A673 (cell line): ENCODE results near the gene SLX9. TPM values are rescaled to one million over a fixed set of nuclear protein-coding genes. Genes with fewer than 3 reads are reported as not detected.

Source experiments
- BruUV-seq: library from RNA; stranded (reverse); fragments of 400-500 nt; replicated peaks from 2 replicates; lab custom pipeline; 2021; lab: Mats Ljungman, UMichigan
- CTCF ChIA-PET: fragments of 300-600 bp; sonication (Branson Sonifier 250); formaldehyde crosslinking; loops from one replicate; lab custom pipeline; 2022; ENCODE audit warnings: antibody characterized with exemption; lab: Charles Lee
- POLR2A ChIA-PET: fragments of 300-600 bp; sonication (Branson Sonifier 250); formaldehyde crosslinking; loops from one replicate; lab custom pipeline; 2022; ENCODE audit warnings: antibody characterized with exemption; ENCODE audit not compliant: low non-redundant PET; lab: Charles Lee
- DNase-seq: peaks from one replicate; pipeline ENCODE4 v3.0.0-alpha.2; 2015; ENCODE audit warnings: low spot score
- H3K27ac ChIP-seq: fragments of 200-600 bp; sonication (generic); 2 replicates; pipeline ENCODE4 v1.5.1; 2016; ENCODE audit warnings: mixed run types, low read depth, mild to moderate bottlenecking, mixed read lengths, antibody characterized with exemption, low read length; ENCODE audit not compliant: poor library complexity, severe bottlenecking
- H3K27me3 ChIP-seq: fragments of 200-600 bp; sonication (generic); replicated peaks from 2 replicates; pipeline ENCODE4 v1.6.1; 2017; ENCODE audit warnings: mixed run types, low read depth, mild to moderate bottlenecking, mixed read lengths, antibody characterized with exemption, low read length; ENCODE audit not compliant: insufficient read depth, poor library complexity
- H3K36me3 ChIP-seq: fragments of 200-600 bp; sonication (generic); 2 replicates; pipeline ENCODE4 v1.6.1; 2016; ENCODE audit warnings: mixed run types, mild to moderate bottlenecking, mixed read lengths, antibody characterized with exemption, low read length; ENCODE audit not compliant: insufficient read depth, poor library complexity, severe bottlenecking
- H3K4me1 ChIP-seq: fragments of 200-600 bp; sonication (generic); 2 replicates; pipeline ENCODE4 v1.6.1; 2017; ENCODE audit warnings: mixed run types, mild to moderate bottlenecking, mixed read lengths, antibody characterized with exemption, low read length; ENCODE audit not compliant: insufficient read depth, poor library complexity, severe bottlenecking
- H3K4me3 ChIP-seq: fragments of 200-600 bp; sonication (generic); 2 replicates; pipeline ENCODE4 v1.5.1; 2016; ENCODE audit warnings: low read depth, mixed run types, mild to moderate bottlenecking, mixed read lengths, low read length; ENCODE audit not compliant: poor library complexity, severe bottlenecking
- H3K9me3 ChIP-seq: fragments of 200-600 bp; sonication (generic); 2 replicates; pipeline ENCODE4 v1.6.1; 2016; ENCODE audit warnings: mixed run types, low read depth, mild to moderate bottlenecking, mixed read lengths, antibody characterized with exemption, low read length; ENCODE audit not compliant: poor library complexity, severe bottlenecking
- EZH2 ChIP-seq: fragments of 200-600 bp; sonication (generic); IDR thresholded peaks from 2 replicates; pipeline ENCODE4 v1.6.1; 2017; ENCODE audit warnings: borderline replicate concordance, low read depth, mild to moderate bottlenecking, mixed read lengths, antibody characterized with exemption, low read length; ENCODE audit not compliant: poor library complexity, severe bottlenecking
- intact Hi-C: fragments of 100-400 bp; cut with micrococcal nuclease; formaldehyde crosslinking; loops from one replicate; pipeline ENCODE4 v1.10.0; 2022; ENCODE audit not compliant: unreplicated experiment
- total RNA-seq: library from RNA; stranded (reverse); gene quantifications from 2 replicates; pipeline ENCODE4 v1.2.3, GENCODE V29; 2021
- TF ChIP-seq, protein P1 (sequence below): fragments of 300-800, 200-600 bp; sonication (generic); conservative IDR thresholded peaks from 2 replicates; pipeline ENCODE4 v1.5.1; 2017; ENCODE audit warnings: low read depth, mild to moderate bottlenecking, antibody characterized with exemption, low read length, moderate library complexity, mixed read lengths

SLX9 gene
- total RNA-seq, 1 experiment from 2014 or later: 114 TPM

- no TSS peak for BruUV-seq
- Histone ChIP-seq H3K27me3 (no peaks in the 10 kb centered on the region), H3K36me3 (no peaks in the 10 kb centered on the region), H3K9me3 (no peaks in the 10 kb centered on the region), H3K4me3 (no peak overlapping the region), H3K4me1 (no peaks in the 10 kb centered on the region), H3K27ac (no peak overlapping the region)
- ChIA-PET CTCF (no interaction called here), POLR2A (no interaction called here)
- no peak for TF ChIP-seq EZH2
- TF ChIP-seq, protein P1, sequence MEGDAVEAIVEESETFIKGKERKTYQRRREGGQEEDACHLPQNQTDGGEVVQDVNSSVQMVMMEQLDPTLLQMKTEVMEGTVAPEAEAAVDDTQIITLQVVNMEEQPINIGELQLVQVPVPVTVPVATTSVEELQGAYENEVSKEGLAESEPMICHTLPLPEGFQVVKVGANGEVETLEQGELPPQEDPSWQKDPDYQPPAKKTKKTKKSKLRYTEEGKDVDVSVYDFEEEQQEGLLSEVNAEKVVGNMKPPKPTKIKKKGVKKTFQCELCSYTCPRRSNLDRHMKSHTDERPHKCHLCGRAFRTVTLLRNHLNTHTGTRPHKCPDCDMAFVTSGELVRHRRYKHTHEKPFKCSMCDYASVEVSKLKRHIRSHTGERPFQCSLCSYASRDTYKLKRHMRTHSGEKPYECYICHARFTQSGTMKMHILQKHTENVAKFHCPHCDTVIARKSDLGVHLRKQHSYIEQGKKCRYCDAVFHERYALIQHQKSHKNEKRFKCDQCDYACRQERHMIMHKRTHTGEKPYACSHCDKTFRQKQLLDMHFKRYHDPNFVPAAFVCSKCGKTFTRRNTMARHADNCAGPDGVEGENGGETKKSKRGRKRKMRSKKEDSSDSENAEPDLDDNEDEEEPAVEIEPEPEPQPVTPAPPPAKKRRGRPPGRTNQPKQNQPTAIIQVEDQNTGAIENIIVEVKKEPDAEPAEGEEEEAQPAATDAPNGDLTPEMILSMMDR: no peak
- intact Hi-C loops: no loop called here
- no peak for DNase-seq
These were observed 58.3 kb downstream of the SLX9 start for GRCh38 chr21:44998086-44998620.

DNA sequence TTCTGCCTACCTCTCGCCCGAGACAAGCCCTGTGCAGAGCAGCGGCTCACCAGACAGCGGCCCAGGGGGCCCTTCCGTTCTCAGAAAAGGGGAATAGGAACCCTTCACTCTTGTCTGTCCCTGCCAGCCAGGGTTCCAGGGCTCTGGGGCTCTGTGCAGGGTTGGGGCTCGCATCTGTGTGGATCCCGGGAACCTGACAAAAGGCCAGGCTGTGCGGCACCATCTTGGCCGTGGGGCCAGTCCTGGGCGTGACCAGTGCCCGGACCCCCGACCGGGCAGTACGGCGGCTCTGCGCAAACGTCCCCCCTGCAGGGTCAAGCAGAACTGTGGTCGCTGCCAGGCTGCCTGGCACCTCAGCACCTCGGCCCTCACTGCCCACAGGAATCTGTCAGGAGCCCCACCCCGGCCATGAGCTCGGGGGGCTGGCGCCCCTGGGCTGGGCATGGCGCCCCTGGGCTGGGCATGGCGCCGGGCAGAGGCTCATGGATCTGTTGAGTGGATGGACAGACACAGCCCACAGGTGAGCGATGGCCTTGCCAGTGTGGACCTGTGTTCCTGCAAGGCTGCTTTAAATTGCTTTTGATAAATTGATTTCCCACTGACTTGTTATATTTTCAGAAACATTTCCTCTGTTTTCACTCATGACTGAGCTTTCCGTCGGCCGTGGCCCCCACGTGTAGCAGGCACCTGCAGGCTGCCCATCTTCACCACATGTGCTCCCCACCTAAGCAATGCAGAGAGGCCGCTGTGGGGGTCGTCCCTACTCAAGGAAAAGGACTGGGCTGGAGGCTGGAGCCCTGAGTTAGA, 59.0 kb downstream of the SLX9 start:
- no peak for DNase-seq
- no TSS peak for BruUV-seq
- intact Hi-C loops: no loop called here
- Histone ChIP-seq H3K9me3 (no peaks in the 10 kb centered on the region), H3K4me1 (no peaks in the 10 kb centered on the region), H3K27me3 (no peaks in the 10 kb centered on the region), H3K4me3 (no peak overlapping the region), H3K27ac (no peak overlapping the region), H3K36me3 (no peaks in the 10 kb centered on the region)
- ChIA-PET POLR2A (no interaction called here), CTCF (no interaction called here)
- no peak for TF ChIP-seq EZH2
- TF ChIP-seq, protein P1: no peak

DNA sequence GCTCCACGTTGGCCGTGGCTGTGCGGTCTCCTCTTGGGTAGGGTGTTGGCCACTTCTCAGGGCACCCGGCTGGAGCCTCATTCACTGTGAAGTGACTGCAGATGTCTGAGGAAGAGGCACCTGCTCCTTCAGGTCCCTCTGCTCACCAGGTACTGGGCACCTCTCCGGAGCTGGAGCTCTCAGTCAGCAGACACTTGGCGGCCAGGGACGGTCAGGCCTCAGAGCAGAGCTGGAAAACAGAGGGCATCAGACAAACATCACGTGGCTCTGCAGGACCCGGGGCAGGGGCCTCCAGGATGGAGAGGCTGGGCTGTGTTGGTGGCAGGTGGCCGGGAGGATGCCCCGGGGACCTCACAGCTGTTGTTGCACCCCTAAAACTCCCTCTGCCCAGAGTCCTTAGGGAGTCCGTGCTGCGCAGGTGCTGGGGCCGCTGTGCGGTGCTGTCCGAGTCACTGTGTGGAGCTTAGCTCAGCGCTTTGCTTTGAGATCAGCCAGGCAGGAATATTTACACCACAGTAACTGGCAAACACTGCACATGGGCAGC, 59.7 kb downstream of the SLX9 start:
- DNase-seq: no peak
- Histone ChIP-seq H3K4me3 (no peak overlapping the region), H3K4me1 (no peaks in the 10 kb centered on the region), H3K27ac (no peak overlapping the region), H3K36me3 (no peaks in the 10 kb centered on the region), H3K27me3 (no peaks in the 10 kb centered on the region), H3K9me3 (no peaks in the 10 kb centered on the region)
- ChIA-PET CTCF (no interaction called here), POLR2A (no interaction called here)
- intact Hi-C loops: no loop called here
- no peak for TF ChIP-seq EZH2
- TF ChIP-seq, protein P1: no peak
- BruUV-seq: no TSS peak
